HG03039 (cell line): Measurements from ENCODE around the gene PHACTR2.
"Not testable (repeated sequence)": the region's sequence is repeated elsewhere in the genome, so short reads cannot be mapped to it uniquely, and the experiment has no call there.

Source experiments
- ATAC-seq: cut with Tn5 transposase; IDR thresholded peaks from one replicate; pipeline ENCODE4 v1.9.1; 2021; ENCODE audit warnings: mild to moderate bottlenecking, moderate library complexity; ENCODE audit not compliant: unreplicated experiment

PHACTR2 gene

DNA sequence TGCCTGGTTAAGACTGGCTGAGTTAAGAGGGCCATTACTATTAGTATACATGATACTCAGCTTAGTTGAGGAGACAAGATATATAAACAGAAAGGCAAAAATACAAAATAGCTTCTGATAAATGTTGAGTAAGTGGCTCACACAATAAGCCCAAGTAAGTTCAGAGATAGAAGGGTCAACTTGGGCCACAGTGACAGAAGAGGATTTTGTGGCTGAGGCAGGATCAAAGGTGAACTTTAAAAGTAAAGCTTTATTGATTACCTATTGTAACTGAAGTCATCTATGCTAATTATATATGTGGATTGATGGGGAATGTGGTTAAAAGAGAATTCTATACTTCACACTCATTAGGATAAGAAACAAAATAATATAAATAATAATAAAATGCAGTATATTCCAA, 80.8 kb downstream of the PHACTR2 start:
- no peak for ATAC-seq

DNA sequence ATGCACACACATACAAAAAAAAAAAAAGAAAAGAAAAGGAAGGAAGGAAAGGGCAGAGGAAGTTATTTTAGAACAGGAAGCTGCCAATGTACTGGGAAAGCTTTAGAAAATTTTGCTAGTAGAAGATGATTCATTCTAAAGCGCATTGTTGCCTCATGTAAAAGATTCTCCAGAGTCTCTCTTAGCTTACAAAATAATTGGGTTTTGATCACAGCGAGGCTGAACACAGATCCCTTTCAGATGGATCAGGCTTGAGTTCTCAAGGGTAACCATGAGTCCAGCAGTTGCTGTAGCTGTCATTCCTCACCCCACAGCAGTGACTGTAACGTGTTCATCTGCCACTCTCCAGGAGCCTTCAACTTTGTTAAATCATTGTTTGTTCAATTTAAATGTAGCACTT, 81.9 kb downstream of the PHACTR2 start:
- no peak for ATAC-seq

DNA sequence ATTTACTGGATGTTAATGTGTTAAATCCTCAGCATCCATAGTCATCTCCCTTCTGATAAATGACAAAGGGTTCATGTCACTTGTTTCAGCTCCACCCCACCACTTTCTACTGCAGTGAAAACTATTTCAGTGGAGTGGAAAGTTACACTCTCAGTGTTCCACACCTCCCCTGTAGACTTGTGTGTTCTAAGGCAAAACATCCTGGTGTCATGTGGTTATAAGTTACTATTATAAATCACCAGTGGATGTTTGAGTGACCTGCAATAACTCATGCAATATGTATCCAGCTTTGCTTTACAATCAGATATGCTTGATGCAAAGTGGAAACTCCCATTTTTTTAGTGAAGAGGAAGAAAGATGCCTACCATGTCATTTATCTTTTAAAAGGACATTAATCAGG, 83.3 kb downstream of the PHACTR2 start:
- ATAC-seq, result no peak

DNA sequence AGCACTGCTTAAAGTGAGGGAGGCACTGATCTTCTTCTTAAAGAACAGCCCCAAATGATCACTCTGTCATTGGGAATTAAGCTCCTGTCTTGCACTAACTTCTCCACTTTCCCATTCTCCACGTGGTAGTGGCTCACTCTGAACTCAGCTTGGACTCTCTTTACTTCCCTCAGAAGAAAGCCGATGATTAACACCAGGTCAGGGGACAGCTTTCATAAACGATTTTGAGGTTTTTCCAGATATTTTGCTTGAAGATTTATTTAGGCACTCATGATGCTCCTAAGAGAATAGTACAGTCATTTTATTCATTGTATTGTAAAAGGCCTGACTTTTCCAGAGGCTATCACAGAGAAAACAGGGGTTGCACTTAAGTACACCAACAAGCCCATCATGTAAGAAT, 84.4 kb downstream of the PHACTR2 start:
- ATAC-seq, result no peak

DNA sequence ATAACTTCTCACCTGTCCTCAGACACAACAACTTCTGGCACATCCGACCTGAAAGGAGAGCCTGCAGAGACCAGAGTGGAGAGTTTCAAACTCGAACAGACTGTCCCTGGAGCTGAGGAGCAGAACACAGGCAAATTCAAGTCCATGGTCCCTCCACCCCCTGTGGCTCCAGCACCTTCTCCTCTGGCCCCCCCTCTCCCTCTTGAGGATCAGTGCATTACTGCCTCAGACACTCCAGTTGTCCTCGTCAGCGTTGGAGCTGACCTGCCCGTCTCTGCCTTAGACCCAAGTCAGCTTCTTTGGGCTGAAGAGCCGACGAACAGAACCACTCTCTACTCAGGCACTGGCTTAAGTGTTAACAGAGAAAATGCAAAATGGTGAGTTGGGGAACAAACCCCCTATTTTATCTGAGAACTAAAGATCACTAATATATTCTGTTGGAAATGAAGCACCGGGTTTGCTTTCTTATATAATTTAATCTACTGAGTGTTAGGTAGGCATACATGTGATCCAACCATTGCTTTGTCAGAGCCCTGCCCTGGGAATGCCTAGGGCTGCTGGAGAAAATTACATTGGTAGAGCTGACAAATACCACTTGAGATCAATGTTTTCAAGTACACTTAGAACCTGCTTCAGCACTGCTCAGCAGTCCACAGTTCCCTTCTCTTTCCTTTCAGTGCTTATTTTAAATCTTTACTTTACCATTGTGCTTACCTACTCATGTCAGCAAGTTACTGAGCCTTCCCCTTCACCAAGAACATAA, 87.8 kb downstream of the PHACTR2 start:
- no peak for ATAC-seq

DNA sequence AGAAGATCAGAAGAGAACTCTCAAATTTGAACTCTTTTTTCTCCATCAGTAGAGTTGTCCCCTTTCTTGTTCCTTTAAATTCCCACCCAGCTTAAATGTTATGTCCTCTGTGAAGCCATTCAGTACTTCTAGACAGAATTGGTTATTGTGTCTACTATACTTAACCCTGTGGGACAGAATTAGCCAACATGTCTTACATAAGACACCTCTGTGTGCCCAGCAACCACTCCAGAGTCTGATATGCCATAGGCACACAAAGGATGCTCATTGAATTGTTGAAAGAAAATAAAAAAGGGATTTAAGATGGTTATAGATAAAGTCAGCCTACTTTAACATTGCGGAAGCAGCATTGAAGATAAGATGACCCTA, 88.4 kb downstream of the PHACTR2 start:
- no peak for ATAC-seq

DNA sequence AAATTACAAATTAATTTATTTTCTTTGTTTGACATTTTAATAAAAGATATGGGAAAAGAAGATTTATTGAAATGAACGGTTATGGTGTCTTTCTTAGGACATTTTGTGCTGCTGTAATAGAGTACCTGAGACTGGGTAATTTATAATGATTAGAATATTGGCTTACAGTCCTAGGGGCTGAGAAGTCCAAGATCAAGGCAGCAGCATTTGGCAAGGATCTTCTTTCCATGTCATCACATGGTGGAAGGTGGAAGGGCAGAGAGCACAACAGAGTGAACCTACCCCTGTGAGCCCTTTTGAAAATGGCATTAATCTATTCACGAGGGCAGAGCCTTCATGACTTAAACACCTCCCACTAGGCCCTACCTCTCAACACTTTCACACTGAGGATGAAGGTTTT, 89.7 kb downstream of the PHACTR2 start:
- ATAC-seq, result no peak

DNA sequence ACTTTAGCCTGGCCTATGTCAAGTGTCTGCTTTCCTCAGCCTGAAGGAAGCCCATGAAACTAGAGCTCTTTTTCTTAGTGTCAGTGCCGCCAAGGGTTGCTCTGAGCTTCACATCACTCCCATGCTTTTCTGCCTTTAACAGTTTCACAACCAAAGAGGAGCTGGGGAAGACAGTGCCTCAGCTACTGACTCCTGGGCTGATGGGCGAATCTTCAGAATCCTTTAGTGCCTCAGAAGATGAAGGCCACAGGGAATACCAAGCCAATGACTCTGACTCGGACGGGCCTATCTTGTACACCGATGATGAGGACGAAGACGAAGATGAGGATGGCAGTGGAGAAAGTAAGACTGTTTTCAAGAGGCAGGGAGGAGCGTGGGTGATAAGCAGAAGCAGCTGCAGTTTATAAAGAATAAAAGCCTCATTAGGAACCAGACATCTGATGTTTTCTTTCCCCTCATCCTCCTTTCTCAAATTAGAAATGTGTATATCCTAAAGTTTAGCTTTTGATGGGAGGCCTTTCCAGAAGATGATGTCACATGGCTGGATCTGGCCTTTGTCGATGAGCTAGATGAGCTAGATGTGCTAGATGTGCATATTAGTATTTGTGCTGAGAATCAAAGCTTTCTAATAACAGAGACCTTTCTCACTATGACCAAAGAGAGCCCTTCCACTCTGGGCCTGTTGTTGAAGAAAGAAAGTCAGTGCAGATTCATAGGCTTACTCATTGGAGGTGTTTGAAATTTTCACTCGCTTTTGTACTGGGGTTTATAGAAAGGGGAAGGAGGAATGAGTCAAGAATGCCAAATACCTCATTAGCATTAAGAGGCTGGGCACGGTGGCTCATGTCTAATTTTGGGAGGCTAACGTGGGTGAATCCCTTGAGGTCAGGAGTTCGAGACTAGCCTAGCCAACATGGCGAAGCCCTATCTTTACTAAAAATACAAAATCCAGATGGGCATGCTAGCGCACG, 94.6 kb downstream of the PHACTR2 start:
- ATAC-seq, result no peak

DNA sequence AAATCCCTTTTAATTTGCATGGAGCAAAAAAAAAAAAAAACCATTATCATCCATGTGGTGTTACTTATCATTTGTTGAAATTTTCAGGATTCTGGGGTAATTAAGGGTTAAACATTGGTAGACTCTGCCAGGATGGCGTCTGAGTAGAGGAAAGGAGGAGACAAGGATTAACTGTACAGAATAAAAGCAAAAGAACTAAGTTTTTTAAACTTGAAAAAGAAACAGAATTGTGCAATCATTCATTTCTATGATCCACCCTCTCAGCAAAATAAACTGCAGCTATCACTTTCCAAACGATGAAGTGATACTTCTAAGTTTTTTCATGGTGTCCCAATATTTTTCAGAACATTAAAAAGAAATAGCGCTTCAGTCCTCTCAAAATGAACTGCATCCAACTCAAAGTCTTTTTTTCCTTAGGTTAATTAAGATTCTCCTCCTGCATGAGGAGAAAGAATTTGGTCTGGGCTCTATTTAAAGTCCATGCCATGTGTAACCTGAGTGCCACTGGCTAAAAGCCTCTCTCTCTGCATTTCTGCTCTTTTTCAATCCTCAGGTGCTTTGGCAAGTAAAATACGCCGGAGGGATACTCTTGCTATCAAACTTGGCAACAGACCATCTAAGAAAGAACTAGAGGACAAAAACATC, 95.9 kb downstream of the PHACTR2 start:
- ATAC-seq, result no peak

DNA sequence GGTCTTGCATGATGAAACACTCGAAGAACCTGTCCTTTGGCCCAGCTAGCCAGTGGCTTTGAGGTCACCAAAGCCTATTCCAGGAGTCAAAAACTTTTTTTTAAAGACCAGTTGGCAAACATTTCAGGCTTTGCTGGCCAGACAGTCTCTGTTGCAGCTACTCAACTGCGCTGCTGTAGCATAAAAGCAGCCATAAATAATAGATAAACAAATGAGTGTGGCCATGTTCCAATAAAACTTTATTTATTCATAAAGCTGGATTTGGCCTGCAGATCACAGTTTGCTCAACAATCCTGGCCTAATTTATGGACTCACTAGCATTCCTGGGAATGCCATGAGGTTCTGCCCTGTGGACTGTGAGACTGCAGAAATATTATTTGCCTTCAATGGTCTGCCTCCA, 96.6 kb downstream of the PHACTR2 start:
- ATAC-seq, result no peak

DNA sequence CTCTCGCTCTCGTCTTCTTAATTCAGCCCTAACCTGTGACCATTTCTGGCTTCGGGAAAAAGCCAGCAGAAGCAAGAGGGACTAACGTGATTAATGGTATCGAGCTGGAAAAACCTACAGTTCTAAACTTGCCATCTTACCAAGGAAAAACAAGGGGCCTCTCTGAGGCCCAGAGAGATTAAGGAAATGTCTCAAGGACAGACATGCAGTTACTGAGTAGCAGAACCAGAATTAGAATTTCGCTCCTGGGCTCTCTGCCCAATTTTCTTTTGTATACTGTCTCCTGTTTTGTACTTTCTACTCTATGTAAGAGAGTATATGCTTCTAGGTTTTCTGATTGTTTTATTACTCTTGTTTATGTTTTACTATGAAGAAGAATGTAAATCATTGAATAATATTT, 97.6 kb downstream of the PHACTR2 start:
- ATAC-seq, result no peak

DNA sequence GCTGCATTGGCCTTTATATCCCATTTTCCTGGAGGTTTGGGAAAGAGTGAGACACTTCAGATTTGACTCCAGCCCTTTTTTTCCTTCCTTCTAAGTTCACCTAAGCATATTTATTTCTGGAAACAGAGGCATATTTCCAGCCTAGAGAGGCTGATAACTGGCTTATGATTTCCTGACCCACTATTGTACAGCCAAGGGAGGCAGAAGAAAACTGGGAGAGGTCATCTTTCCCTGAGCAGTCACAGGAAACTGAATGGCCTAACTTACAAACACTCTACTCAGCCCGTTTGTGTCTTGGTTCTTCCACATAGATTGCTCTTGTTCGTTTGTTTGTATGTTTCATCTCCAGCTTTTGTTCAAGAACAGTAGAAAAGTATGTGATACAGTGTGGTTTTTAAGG, 101.2 kb downstream of the PHACTR2 start:
- no peak for ATAC-seq

DNA sequence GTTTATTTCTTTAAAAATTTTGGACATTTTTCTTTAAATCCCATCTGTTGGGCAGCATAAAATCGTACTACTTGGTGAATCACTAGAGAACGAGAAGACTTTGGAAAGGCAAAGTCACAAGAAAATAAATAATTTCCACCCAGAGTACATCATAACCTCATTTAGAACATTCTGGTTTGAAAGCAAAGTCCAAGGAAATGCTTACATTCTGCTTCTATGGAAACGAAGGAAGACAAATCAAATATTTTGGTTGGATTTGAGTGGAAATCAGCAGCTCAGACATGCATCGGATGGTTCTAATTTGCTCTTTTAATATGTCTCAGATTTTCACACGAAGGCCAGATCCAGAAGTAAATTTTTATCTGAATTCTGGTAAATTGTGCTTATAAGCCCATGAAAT, 104.7 kb downstream of the PHACTR2 start:
- ATAC-seq, result no peak

DNA sequence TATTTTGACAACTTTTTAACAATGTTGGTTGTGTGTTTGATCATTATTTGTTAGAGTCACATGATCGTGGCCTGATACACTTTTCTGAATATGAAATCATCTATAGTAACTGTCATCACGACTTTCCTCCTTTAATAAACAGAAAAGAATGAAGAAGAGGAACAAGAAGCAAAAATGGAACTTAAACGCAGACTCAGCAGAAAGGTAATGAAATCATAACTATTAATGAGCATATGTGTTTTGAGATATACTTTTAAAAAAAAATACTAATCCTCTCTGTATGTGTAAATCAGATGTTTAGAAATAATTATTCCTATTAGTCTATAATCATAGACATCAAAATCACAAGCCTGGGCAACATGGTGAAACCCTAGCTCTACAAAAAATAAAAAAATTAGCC, 105.3 kb downstream of the PHACTR2 start:
- no peak for ATAC-seq

DNA sequence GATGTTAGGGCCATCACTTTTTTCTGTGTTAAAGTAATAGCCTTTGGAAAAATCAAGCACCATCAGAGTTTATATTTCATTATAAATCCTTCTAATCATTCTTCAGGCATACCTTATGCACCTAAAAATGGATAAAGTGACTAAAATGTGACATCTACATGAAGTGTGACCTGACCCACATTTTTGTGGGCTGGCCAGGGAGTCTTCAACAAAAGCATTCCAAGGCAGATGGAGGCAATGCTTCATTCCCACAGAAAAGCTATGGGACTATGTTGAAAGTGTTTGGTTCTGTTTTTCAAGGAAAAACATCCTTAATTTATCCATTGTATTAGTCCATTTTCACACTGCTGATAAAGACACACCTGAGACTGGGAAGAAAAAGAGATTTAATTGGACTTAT, 106.6 kb downstream of the PHACTR2 start:
- no peak for ATAC-seq

DNA sequence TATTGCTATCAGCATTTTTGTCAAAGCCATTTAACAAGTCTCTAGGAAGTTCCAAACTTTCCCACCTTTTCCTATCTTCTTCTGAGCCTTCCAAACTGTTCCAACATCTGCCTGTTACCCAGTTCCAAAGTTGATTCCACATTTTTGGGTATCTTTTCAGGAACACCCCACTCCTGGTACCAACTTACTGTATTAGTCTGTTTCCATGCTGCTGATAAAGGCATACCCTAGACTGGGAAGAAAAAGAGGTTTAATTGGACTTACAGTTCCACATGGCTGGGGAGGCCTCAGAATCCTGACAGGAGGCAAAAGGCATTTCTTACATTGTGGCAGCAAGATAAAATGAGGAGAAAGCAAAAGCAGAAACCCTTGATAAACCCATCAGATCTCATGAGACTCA, 108.6 kb downstream of the PHACTR2 start:
- ATAC-seq, result not testable (repeated sequence)

DNA sequence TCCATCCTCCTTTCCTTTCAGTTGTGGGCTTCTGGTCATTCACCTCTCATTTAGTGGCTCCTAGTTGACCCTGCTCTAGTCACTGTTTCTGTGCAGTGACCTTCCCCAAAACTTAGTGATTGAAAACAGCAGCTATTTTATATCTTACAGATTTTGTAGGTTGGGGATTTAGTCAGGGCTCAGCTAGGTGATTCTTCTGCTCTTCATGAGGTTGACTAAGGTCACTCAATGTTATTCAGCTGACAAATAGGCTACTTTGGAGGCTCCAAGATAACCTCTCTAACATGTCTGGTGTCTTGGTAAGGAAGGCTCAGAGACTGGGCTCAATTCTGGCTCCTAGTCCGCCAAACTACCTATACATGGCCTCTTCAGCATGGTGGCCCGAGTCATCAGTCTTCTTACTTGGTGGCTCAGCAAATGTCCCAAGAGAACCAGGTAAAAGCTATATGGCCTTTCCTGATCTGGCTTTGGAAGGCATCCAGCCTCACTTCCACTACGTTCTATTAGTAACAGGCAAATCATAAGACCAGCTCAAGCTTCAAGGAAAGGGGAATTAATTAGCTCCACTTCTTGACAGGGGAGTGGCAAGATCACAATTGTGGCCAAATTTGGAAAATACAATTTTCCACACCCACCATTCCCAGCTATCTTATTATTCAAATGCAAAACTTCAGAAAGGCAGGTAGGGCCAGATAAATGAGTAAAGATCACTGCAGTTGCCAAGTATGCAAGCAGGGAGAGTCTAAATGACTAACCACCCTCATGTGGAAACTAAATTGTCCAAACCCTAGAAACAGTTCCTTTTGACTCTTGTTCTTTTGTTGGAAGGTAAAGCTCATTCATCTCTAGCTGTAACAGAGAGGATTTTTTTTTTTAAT, 114.9 kb downstream of the PHACTR2 start:
- no peak for ATAC-seq

DNA sequence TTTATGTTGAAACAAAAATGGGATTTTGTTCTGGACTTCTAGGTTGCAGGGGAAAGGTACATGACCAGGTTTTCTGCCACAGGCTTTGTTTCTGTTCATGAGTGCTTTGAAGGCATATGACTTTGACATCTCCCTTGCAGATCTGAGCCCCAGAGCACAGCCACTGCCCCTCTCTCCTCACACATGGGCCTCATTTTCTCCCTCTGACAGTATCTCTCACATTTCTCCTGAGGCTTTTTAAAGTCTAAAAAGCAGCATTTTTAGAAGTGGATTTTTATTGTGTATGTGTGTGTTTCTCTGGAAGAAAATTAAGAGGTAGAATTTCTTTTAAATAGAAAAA, 115.5 kb downstream of the PHACTR2 start:
- no peak for ATAC-seq

DNA sequence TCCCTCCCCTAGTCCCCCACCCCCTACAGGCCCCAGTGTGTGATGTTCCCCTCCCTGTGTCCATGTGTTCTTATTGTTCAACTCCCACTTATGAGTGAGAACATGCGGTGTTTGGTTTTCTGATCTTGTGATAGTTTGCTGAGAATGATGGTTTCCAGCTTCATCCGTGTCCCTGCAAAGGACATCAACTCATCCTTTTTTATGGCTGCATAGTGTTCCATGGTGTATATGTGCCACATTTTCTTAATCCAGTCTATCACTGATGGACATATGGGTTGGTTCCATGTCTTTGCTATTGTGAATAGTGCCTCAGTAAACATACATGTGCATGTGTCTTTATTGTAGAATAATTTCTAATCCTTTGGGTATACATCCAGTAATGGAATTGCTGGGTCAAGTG, 118.8 kb downstream of the PHACTR2 start:
- ATAC-seq, result not testable (repeated sequence)

DNA sequence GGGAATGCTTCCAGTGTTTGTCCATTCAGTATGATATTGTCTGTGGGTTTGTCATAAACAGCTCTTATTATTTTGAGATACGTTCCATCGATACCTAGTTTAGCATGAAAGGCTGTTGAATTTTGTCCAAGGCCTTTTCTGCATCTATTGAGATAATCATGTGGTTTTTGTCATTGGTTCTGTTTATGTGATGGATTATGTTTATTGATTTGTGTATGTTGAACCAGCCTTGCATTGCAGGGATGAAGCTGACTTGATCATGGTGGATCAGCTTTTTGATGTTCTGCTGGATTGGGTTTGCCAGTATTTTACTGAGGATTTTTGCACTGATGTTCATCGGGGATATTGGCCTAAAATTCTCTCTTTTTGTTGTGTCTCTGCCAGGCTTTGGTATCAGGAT, 120.7 kb downstream of the PHACTR2 start:
- ATAC-seq, result not testable (repeated sequence)
